ENCODE measurements around the gene DPP10.

DPP10 gene

DNA sequence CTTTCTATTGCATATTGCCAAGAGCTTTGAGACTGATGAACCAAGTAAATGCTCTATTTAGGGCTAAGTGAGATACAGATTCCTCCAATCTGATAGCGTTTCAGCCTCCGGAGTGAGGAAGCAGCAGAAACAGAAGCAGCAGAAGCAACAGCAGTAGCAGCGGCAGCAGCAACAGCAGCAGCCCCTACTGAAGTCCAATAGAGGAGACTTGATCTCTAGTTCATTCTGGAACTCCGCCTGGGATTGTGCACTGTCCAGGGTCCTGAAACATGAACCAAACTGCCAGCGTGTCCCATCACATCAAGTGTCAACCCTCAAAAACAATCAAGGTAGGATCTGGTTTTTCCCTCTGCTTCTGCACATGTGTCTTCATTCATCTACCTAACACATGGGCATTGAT, at the start of gene DPP10:
DPP10 (plus strand) TSS at position 132 of the 400 bp plus-strand sequence.
- Histone ChIP-seq H3K36me3 (ENCODE audit: insufficient read depth, low read length) (no peaks in the 10 kb centered on the region), H3K4me2 (ENCODE audit: low read depth, low read length, poor library complexity, severe bottlenecking) (no peak within 1 kb of the TSS), H3K79me2 (ENCODE audit: insufficient read depth, low read length) (no peaks in the 10 kb centered on the region), H3K4me3 (ENCODE audit: low read length, poor library complexity, severe bottlenecking) (no peak within 1 kb of the TSS), H3K27me3 (ENCODE audit: insufficient read depth, low read length, poor library complexity, severe bottlenecking) (no peaks in the 10 kb centered on the region), H3K4me1 (ENCODE audit: insufficient read depth, low read length, poor library complexity, severe bottlenecking) (no peaks in the 10 kb centered on the region), H3F3A (ENCODE audit: low read depth) (no peaks in the 10 kb centered on the region), H3K9me2 (replicated peaks; ENCODE audit: low read depth, low read length) (no peaks in the 10 kb centered on the region), H3K9me3 (ENCODE audit: insufficient read depth, low read depth, low read length) (no peaks in the 10 kb centered on the region), H3K9ac (ENCODE audit: low read depth, low read length, poor library complexity, severe bottlenecking) (no peak within 1 kb of the TSS), H4K20me1 (ENCODE audit: insufficient read depth, low read length, poor library complexity, severe bottlenecking) (no peaks in the 10 kb centered on the region), H2AFZ (ENCODE audit: low read length) (no peak within 1 kb of the TSS)
- TF ChIP-seq, protein P1, sequence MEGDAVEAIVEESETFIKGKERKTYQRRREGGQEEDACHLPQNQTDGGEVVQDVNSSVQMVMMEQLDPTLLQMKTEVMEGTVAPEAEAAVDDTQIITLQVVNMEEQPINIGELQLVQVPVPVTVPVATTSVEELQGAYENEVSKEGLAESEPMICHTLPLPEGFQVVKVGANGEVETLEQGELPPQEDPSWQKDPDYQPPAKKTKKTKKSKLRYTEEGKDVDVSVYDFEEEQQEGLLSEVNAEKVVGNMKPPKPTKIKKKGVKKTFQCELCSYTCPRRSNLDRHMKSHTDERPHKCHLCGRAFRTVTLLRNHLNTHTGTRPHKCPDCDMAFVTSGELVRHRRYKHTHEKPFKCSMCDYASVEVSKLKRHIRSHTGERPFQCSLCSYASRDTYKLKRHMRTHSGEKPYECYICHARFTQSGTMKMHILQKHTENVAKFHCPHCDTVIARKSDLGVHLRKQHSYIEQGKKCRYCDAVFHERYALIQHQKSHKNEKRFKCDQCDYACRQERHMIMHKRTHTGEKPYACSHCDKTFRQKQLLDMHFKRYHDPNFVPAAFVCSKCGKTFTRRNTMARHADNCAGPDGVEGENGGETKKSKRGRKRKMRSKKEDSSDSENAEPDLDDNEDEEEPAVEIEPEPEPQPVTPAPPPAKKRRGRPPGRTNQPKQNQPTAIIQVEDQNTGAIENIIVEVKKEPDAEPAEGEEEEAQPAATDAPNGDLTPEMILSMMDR (conservative IDR thresholded peaks at IDR 0.05; ENCODE audit: low read length): no peak
- TF ChIP-seq EZH2phosphoT487 (IDR thresholded peaks at IDR 0.05; ENCODE audit: borderline replicate concordance): no peak

GRCh38 chr2:114400890-114401289, 41.6 kb upstream of the DPP10 start:
- no peak overlapping the region for H2AFZ ChIP-seq (ENCODE audit: low read length)
- no peaks in the 10 kb centered on the region for H3K9me3 ChIP-seq (ENCODE audit: insufficient read depth, low read depth, low read length)
- no peaks in the 10 kb centered on the region for H3K4me1 ChIP-seq (ENCODE audit: insufficient read depth, low read length, poor library complexity, severe bottlenecking)
- H3K27me3 ChIP-seq (ENCODE audit: insufficient read depth, low read length, poor library complexity, severe bottlenecking): no peaks in the 10 kb centered on the region
- no peak overlapping the region for H3K9ac ChIP-seq (ENCODE audit: low read depth, low read length, poor library complexity, severe bottlenecking)
- H3K4me2 ChIP-seq (ENCODE audit: low read depth, low read length, poor library complexity, severe bottlenecking): no peak overlapping the region
- H3F3A ChIP-seq (ENCODE audit: low read depth): no peaks in the 10 kb centered on the region
- H3K4me3 ChIP-seq (ENCODE audit: low read length, poor library complexity, severe bottlenecking): no peak overlapping the region
- no peaks in the 10 kb centered on the region for H3K79me2 ChIP-seq (ENCODE audit: insufficient read depth, low read length)
- H4K20me1 ChIP-seq (ENCODE audit: insufficient read depth, low read length, poor library complexity, severe bottlenecking): no peaks in the 10 kb centered on the region
- H3K9me2 ChIP-seq (replicated peaks; ENCODE audit: low read depth, low read length): no peaks in the 10 kb centered on the region
- TF ChIP-seq, protein P1 (conservative IDR thresholded peaks at IDR 0.05; ENCODE audit: low read length): no peak
- no peak for TF ChIP-seq EZH2phosphoT487 (IDR thresholded peaks at IDR 0.05; ENCODE audit: borderline replicate concordance)
- H3K36me3 ChIP-seq (ENCODE audit: insufficient read depth, low read length): no peaks in the 10 kb centered on the region

- no peaks in the 10 kb centered on the region for H3K36me3 ChIP-seq (ENCODE audit: insufficient read depth, low read length)
- no peaks in the 10 kb centered on the region for H4K20me1 ChIP-seq (ENCODE audit: insufficient read depth, low read length, poor library complexity, severe bottlenecking)
- H3K4me3 ChIP-seq (ENCODE audit: low read length, poor library complexity, severe bottlenecking): no peak overlapping the region
- no peak overlapping the region for H3K4me2 ChIP-seq (ENCODE audit: low read depth, low read length, poor library complexity, severe bottlenecking)
- no peaks in the 10 kb centered on the region for H3K9me2 ChIP-seq (replicated peaks; ENCODE audit: low read depth, low read length)
- H3K4me1 ChIP-seq (ENCODE audit: insufficient read depth, low read length, poor library complexity, severe bottlenecking): no peaks in the 10 kb centered on the region
- no peaks in the 10 kb centered on the region for H3K79me2 ChIP-seq (ENCODE audit: insufficient read depth, low read length)
- H2AFZ ChIP-seq (ENCODE audit: low read length): no peak overlapping the region
- H3K27me3 ChIP-seq (ENCODE audit: insufficient read depth, low read length, poor library complexity, severe bottlenecking): no peaks in the 10 kb centered on the region
- H3K9ac ChIP-seq (ENCODE audit: low read depth, low read length, poor library complexity, severe bottlenecking): no peak overlapping the region
- H3K9me3 ChIP-seq (ENCODE audit: insufficient read depth, low read depth, low read length): 0 out of 2 replicates have a peak, but pooled peaks cover 2% of the 10 kb centered on the region
- TF ChIP-seq, protein P1 (conservative IDR thresholded peaks at IDR 0.05; ENCODE audit: low read length): no peak
- no peak for TF ChIP-seq EZH2phosphoT487 (IDR thresholded peaks at IDR 0.05; ENCODE audit: borderline replicate concordance)
- H3F3A ChIP-seq (ENCODE audit: low read depth): no peaks in the 10 kb centered on the region
These were observed 37.0 kb upstream of the DPP10 start for GRCh38 chr2:114405247-114406116.
